Activated CD4-positive, alpha-beta memory T cell treated with anti-CD3 and anti-CD28 coated beads for 36 hours (primary cell): ENCODE measurements around the gene ELN. TPM values are rescaled to one million over a fixed set of nuclear protein-coding genes. Genes with fewer than 3 reads are reported as not detected.

ENCODE experiments used
- CTCF ChIA-PET: fragments of 350-600 bp; sonication (Branson Sonifier 250); formaldehyde crosslinking; loops from one replicate; lab custom pipeline; 2021; ENCODE audit warnings: antibody characterized with exemption, inconsistent platforms; lab: Charles Lee
- POLR2A ChIA-PET: fragments of 350-600 bp; sonication (Branson Sonifier 250); formaldehyde crosslinking; loops from one replicate; lab custom pipeline; 2021; ENCODE audit warnings: antibody characterized with exemption; lab: Charles Lee
- DNase-seq: peaks from one replicate; pipeline ENCODE4 v3.0.0-alpha.2; 2020
- H3K27ac Mint-ChIP-seq: one replicate; pipeline ENCODE4 v1.8.0; 2021; ENCODE audit warnings: mixed read lengths
- H3K27me3 Mint-ChIP-seq: one replicate; pipeline ENCODE4 v1.8.0; 2021; ENCODE audit warnings: mixed read lengths
- H3K36me3 Mint-ChIP-seq: one replicate; pipeline ENCODE4 v1.8.0; 2021; ENCODE audit warnings: mixed read lengths
- H3K4me1 Mint-ChIP-seq: one replicate; pipeline ENCODE4 v1.8.0; 2021; ENCODE audit warnings: low read depth, mixed read lengths
- H3K4me3 Mint-ChIP-seq: one replicate; pipeline ENCODE4 v1.8.0; 2021; ENCODE audit warnings: mild to moderate bottlenecking, mixed read lengths
- H3K9me3 Mint-ChIP-seq: one replicate; pipeline ENCODE4 v1.8.0; 2021; ENCODE audit warnings: mixed read lengths
- intact Hi-C: fragments of 100-400 bp; cut with micrococcal nuclease; formaldehyde crosslinking; loops from one replicate; pipeline ENCODE4 v1.15.1; 2023
- total RNA-seq, 2 experiments: library from RNA; stranded (reverse); gene quantifications; one replicate each; pipeline ENCODE4 v1.2.3, GENCODE V29; 2021

The ELN gene
- total RNA-seq, 2 experiments from 2014 or later, result not detected

GRCh38 chr7:74063223-74063641 lies 35.3 kb downstream of the ELN start:
- no peak overlapping the region for H3K27ac Mint-ChIP-seq
- CTCF ChIA-PET, result no interaction called here
- H3K27me3 Mint-ChIP-seq, result peaks cover 4% of the 10 kb centered on the region
- intact Hi-C loops, result no loop called here
- no peaks in the 10 kb centered on the region for H3K36me3 Mint-ChIP-seq
- no peaks in the 10 kb centered on the region for H3K9me3 Mint-ChIP-seq
- H3K4me3 Mint-ChIP-seq, result no peak overlapping the region
- no peak for DNase-seq
- POLR2A ChIA-PET, result no interaction called here
- H3K4me1 Mint-ChIP-seq, result peaks cover 6% of the 10 kb centered on the region

- peaks cover 6% of the 10 kb centered on the region for H3K4me1 Mint-ChIP-seq
- no peaks in the 10 kb centered on the region for H3K36me3 Mint-ChIP-seq
- H3K27me3 Mint-ChIP-seq, result peaks cover 4% of the 10 kb centered on the region
- ChIA-PET POLR2A (no interaction called here), CTCF (interaction anchor here (2.8 kb wide), 1 partner anchor 120 kb away, joined by 9 read pairs; no protein-coding TSS in a partner anchor)
- intact Hi-C loops, result no loop called here
- H3K27ac Mint-ChIP-seq, result no peak overlapping the region
- H3K9me3 Mint-ChIP-seq, result no peaks in the 10 kb centered on the region
- no peak overlapping the region for H3K4me3 Mint-ChIP-seq
- DNase-seq, result no peak
Observed at GRCh38 chr7:74063646-74064045, 35.7 kb downstream of the ELN start.

DNA sequence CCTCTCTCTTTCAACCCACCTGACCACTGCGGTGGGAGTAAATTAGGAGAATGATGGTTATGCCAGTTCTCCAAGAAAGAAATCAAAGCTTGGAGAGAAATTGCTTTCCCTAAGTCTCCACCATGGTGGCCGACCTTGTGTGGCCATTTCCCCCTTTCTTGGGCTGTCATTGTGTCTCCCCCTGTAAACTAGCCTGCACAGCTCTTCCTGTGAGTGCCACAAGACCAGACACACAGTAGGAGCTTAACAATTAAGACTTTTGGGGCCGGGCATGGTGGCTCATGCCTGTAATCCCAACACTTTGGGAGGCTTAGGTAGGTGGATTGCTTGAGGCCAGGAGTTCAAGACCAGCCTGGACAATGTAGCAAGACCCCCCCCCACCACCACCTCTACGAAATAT lies 36.7 kb downstream of the ELN start:
- intact Hi-C loops, result loop anchor here (5.0 kb wide), 1 partner anchor 338 kb away; no protein-coding TSS in a partner anchor
- POLR2A ChIA-PET, result interaction anchor here (0.5 kb wide), 1 partner anchor 18 kb away, joined by 4 read pairs; no protein-coding TSS in a partner anchor
- Mint-ChIP-seq H3K9me3 (no peaks in the 10 kb centered on the region), H3K4me1 (peaks cover 6% of the 10 kb centered on the region), H3K4me3 (no peak overlapping the region), H3K27me3 (no peaks in the 10 kb centered on the region), H3K27ac (no peak overlapping the region), H3K36me3 (no peaks in the 10 kb centered on the region)
- CTCF ChIA-PET, result interaction anchor here (1.8 to 2.8 kb wide), 3 partner anchors 119 to 336 kb away, joined by 6 to 9 read pairs (median 8); no protein-coding TSS in a partner anchor
- DNase-seq, result no peak

- Mint-ChIP-seq H3K27ac (no peak overlapping the region), H3K4me1 (peaks cover 6% of the 10 kb centered on the region), H3K4me3 (no peak overlapping the region), H3K27me3 (no peaks in the 10 kb centered on the region), H3K9me3 (no peaks in the 10 kb centered on the region), H3K36me3 (no peaks in the 10 kb centered on the region)
- ChIA-PET CTCF (interaction anchor here (2.8 kb wide), 1 partner anchor 117 kb away, joined by 9 read pairs; no protein-coding TSS in a partner anchor), POLR2A (no interaction called here)
- intact Hi-C loops, result loop anchor here (5.0 kb wide), 1 partner anchor 336 kb away; no protein-coding TSS in a partner anchor
- DNase-seq, result no peak
Observed at GRCh38 chr7:74066626-74067025, 38.7 kb downstream of the ELN start.

DNA sequence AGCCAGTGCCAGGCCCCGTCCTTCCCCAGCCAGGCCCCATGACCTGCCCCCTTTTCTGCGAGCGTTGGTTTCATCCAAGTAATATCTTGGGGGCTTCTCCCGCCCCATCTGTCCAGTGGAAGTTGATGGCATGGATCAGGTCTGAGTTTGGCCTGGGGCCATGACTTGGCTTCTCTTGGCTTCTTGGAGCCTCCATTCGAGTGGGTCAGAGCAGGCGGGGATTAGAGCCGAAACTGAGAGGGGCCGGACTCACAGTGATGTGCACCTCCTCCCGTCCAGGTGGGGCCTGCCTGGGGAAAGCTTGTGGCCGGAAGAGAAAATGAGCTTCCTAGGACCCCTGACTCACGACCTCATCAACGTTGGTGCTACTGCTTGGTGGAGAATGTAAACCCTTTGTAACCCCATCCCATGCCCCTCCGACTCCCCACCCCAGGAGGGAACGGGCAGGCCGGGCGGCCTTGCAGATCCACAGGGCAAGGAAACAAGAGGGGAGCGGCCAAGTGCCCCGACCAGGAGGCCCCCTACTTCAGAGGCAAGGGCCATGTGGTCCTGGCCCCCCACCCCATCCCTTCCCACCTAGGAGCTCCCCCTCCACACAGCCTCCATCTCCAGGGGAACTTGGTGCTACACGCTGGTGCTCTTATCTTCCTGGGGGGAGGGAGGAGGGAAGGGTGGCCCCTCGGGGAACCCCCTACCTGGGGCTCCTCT lies 40.6 kb downstream of the ELN start:
- H3K4me1 Mint-ChIP-seq, result no peaks in the 10 kb centered on the region
- no peaks in the 10 kb centered on the region for H3K9me3 Mint-ChIP-seq
- ChIA-PET CTCF (interaction anchor here (0.6 to 4.9 kb wide), 10 partner anchors 73 to 333 kb away, joined by 3 to 29 read pairs (median 4); partner anchors contain the start of gene EIF4H), POLR2A (interaction anchor here (0.5 kb wide), 1 partner anchor 110 kb away, joined by 3 read pairs; no protein-coding TSS in a partner anchor)
- intact Hi-C loops, result loop anchor here (1.0 to 5.0 kb wide), 4 partner anchors 106 to 334 kb away; partner anchors contain the start of gene EIF4H
- DNase-seq, result no peak
- no peak overlapping the region for H3K27ac Mint-ChIP-seq
- no peak overlapping the region for H3K4me3 Mint-ChIP-seq
- no peaks in the 10 kb centered on the region for H3K27me3 Mint-ChIP-seq
- no peaks in the 10 kb centered on the region for H3K36me3 Mint-ChIP-seq

DNA sequence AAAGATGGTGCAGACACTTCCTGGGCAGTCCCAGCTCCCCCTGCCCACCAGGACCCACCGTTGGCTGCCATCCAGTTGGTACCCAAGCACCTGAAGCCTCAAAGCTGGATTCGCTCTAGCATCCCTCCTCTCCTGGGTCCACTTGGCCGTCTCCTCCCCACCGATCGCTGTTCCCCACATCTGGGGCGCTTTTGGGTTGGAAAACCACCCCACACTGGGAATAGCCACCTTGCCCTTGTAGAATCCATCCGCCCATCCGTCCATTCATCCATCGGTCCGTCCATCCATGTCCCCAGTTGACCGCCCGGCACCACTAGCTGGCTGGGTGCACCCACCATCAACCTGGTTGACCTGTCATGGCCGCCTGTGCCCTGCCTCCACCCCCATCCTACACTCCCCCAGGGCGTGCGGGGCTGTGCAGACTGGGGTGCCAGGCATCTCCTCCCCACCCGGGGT lies 41.1 kb downstream of the ELN start:
- no peak overlapping the region for H3K4me3 Mint-ChIP-seq
- H3K9me3 Mint-ChIP-seq, result no peaks in the 10 kb centered on the region
- no peaks in the 10 kb centered on the region for H3K4me1 Mint-ChIP-seq
- no peaks in the 10 kb centered on the region for H3K27me3 Mint-ChIP-seq
- intact Hi-C loops, result loop anchor here (2.0 to 5.0 kb wide), 3 partner anchors 106 to 333 kb away; partner anchors contain the start of gene EIF4H
- no peaks in the 10 kb centered on the region for H3K36me3 Mint-ChIP-seq
- no peak for DNase-seq
- ChIA-PET CTCF (interaction anchor here (0.6 to 4.9 kb wide), 6 partner anchors 23 to 332 kb away, joined by 3 to 29 read pairs (median 3); no protein-coding TSS in a partner anchor), POLR2A (no interaction called here)
- H3K27ac Mint-ChIP-seq, result no peak overlapping the region

- CTCF ChIA-PET, result interaction anchor here (0.6 to 4.9 kb wide), 7 partner anchors 22 to 331 kb away, joined by 3 to 29 read pairs (median 4); no protein-coding TSS in a partner anchor
- no peak overlapping the region for H3K4me3 Mint-ChIP-seq
- DNase-seq, result no peak
- no peaks in the 10 kb centered on the region for H3K27me3 Mint-ChIP-seq
- POLR2A ChIA-PET, result interaction anchor here (0.6 kb wide), 1 partner anchor 71 kb away, joined by 3 read pairs; no protein-coding TSS in a partner anchor
- no peaks in the 10 kb centered on the region for H3K9me3 Mint-ChIP-seq
- intact Hi-C loops, result loop anchor here (2.0 to 5.0 kb wide), 3 partner anchors 105 to 332 kb away; partner anchors contain the start of gene EIF4H
- no peaks in the 10 kb centered on the region for H3K36me3 Mint-ChIP-seq
- no peaks in the 10 kb centered on the region for H3K4me1 Mint-ChIP-seq
- no peak overlapping the region for H3K27ac Mint-ChIP-seq
Observed at GRCh38 chr7:74069790-74070618, 42.0 kb downstream of the ELN start.

DNA sequence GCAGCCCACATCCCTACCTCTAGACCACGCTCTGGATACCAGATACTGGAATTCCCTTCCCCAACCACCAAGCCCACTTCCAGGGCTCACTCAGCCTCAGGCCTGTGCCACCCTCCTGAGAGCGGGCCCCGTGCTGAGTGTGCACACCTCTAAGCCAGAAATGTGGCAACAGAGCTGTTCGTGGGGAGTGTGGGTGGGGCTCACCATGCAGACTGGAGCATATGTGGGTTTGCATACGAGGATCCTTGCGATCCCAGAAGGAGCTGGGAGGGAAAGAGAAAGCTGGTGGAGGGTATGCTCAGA lies 42.6 kb downstream of the ELN start:
- CTCF ChIA-PET, result interaction anchor here (1.3 to 4.9 kb wide), 3 partner anchors 113 to 331 kb away, joined by 3 to 29 read pairs (median 7); no protein-coding TSS in a partner anchor
- DNase-seq, result no peak
- POLR2A ChIA-PET, result interaction anchor here (0.5 kb wide), 1 partner anchor 338 kb away, joined by 3 read pairs; no protein-coding TSS in a partner anchor

DNA sequence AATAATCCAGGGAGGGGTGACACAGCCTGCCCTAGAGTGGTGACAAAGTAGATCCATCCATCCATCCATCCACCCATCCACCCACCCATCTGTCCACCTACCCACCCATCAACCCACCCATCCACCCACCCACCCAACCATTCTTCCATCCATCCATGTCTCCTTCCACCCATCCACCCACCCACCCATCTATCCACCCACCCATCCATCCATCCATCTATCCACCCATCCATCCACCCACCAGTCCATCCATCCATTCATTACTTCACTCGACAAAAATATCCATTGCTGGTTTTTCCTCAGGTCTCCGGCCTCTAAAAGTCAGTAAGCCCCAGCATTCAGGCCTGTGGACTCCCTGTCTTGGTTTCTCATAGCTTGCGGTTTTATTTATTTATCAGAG lies 43.1 kb downstream of the ELN start:
- Mint-ChIP-seq H3K36me3 (no peaks in the 10 kb centered on the region), H3K4me3 (no peak overlapping the region), H3K27ac (no peak overlapping the region), H3K9me3 (no peaks in the 10 kb centered on the region), H3K27me3 (no peaks in the 10 kb centered on the region), H3K4me1 (no peaks in the 10 kb centered on the region)
- DNase-seq, result no peak
- ChIA-PET POLR2A (interaction anchor here (0.5 kb wide), 1 partner anchor 338 kb away, joined by 3 read pairs; no protein-coding TSS in a partner anchor), CTCF (interaction anchor here (1.7 to 4.9 kb wide), 2 partner anchors 135 to 330 kb away, joined by 7 to 29 read pairs; no protein-coding TSS in a partner anchor)
- intact Hi-C loops, result no loop called here

More for the DNA sequence above, 42.6 kb downstream of the ELN start:
- H3K36me3 Mint-ChIP-seq, result no peaks in the 10 kb centered on the region
- no peak overlapping the region for H3K4me3 Mint-ChIP-seq
- intact Hi-C loops, result no loop called here
- H3K9me3 Mint-ChIP-seq, result no peaks in the 10 kb centered on the region
- no peak overlapping the region for H3K27ac Mint-ChIP-seq
- H3K4me1 Mint-ChIP-seq, result no peaks in the 10 kb centered on the region
- no peaks in the 10 kb centered on the region for H3K27me3 Mint-ChIP-seq

GRCh38 chr7:74074770-74075169 lies 46.8 kb downstream of the ELN start:
- no peak overlapping the region for H3K4me3 Mint-ChIP-seq
- H3K27me3 Mint-ChIP-seq, result no peaks in the 10 kb centered on the region
- no peak overlapping the region for H3K27ac Mint-ChIP-seq
- no peaks in the 10 kb centered on the region for H3K36me3 Mint-ChIP-seq
- H3K4me1 Mint-ChIP-seq, result no peaks in the 10 kb centered on the region
- no peaks in the 10 kb centered on the region for H3K9me3 Mint-ChIP-seq
- ChIA-PET CTCF (interaction anchor here (1.0 kb wide), 1 partner anchor 327 kb away, joined by 3 read pairs; no protein-coding TSS in a partner anchor), POLR2A (no interaction called here)
- intact Hi-C loops, result no loop called here
- no peak for DNase-seq

DNA sequence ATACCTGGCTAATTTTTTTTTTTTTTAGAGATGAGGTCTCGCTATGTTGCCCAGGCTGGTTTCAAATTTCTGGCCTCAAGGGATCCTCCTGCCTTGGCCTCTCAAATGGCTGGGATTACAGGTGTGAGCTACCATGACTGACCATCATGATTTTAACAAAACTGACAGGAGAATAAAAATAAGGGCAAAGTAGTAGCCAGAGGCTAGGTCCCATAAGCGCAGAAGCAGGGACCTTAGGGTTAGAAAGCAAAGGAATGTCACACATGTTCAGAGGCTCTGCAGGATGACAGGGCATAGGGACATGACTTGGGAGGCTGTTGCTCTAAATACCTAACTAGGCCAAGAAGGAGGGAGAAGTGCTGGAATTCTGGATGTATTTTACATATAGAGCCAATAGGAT lies 50.5 kb downstream of the ELN start:
- H3K4me3 Mint-ChIP-seq, result no peak overlapping the region
- CTCF ChIA-PET, result no interaction called here
- intact Hi-C loops, result no loop called here
- no peaks in the 10 kb centered on the region for H3K9me3 Mint-ChIP-seq
- peaks cover 2% of the 10 kb centered on the region for H3K4me1 Mint-ChIP-seq
- no peak for DNase-seq
- POLR2A ChIA-PET, result no interaction called here
- no peaks in the 10 kb centered on the region for H3K36me3 Mint-ChIP-seq
- H3K27ac Mint-ChIP-seq, result no peak overlapping the region
- no peaks in the 10 kb centered on the region for H3K27me3 Mint-ChIP-seq
